Hepatocyte (in vitro differentiated cells): ENCODE data around the gene WLS. TPM values are rescaled to one million over a fixed set of nuclear protein-coding genes. Genes with fewer than 3 reads are reported as not detected.

Source experiments
- DNase-seq: peaks from one replicate; pipeline ENCODE4 v3.0.0-alpha.2; 2016; ENCODE audit warnings: low spot score
- H2AFZ ChIP-seq: fragments of 200-600 bp; sonication (generic); 2 replicates; pipeline ENCODE4 v1.6.0; 2016; ENCODE audit warnings: antibody characterized with exemption, mild to moderate bottlenecking
- H3K27ac ChIP-seq: fragments of 200-600 bp; sonication (generic); 2 replicates; pipeline ENCODE4 v1.5.1; 2016; ENCODE audit warnings: mild to moderate bottlenecking
- H3K27me3 ChIP-seq: fragments of 200-600 bp; sonication (generic); 2 replicates; pipeline ENCODE4 v1.6.1; 2016
- H3K36me3 ChIP-seq: fragments of 200-600 bp; sonication (generic); replicated peaks from 2 replicates; pipeline ENCODE4 v1.5.1; 2016; ENCODE audit warnings: low read depth; ENCODE audit not compliant: insufficient read depth
- H3K4me1 ChIP-seq: fragments of 200-600 bp; sonication (generic); 2 replicates; pipeline ENCODE4 v1.5.1; 2016; ENCODE audit warnings: mild to moderate bottlenecking, moderate library complexity; ENCODE audit not compliant: insufficient read depth
- H3K4me2 ChIP-seq: fragments of 200-600 bp; sonication (generic); 2 replicates; pipeline ENCODE4 v1.6.0; 2016
- H3K4me3 ChIP-seq: fragments of 200-600 bp; sonication (generic); 2 replicates; pipeline ENCODE4 v1.5.1; 2016; ENCODE audit warnings: mild to moderate bottlenecking
- H3K79me2 ChIP-seq: fragments of 200-600 bp; sonication (generic); 2 replicates; pipeline ENCODE4 v1.6.0; 2017; ENCODE audit warnings: mild to moderate bottlenecking
- H3K9me2 ChIP-seq: fragments of 200-600 bp; sonication (generic); replicated peaks from 2 replicates; pipeline ENCODE4 v1.6.0; 2017; ENCODE audit warnings: mild to moderate bottlenecking; ENCODE audit not compliant: insufficient read depth
- H3K9me3 ChIP-seq: fragments of 200-600 bp; sonication (generic); 2 replicates; pipeline ENCODE4 v1.5.1; 2016; ENCODE audit warnings: low read depth, mild to moderate bottlenecking
- H4K20me1 ChIP-seq: fragments of 200-600 bp; sonication (generic); 2 replicates; pipeline ENCODE4 v1.6.0; 2016; ENCODE audit warnings: mild to moderate bottlenecking; ENCODE audit not compliant: insufficient read depth, poor library complexity, severe bottlenecking
- EZH2 ChIP-seq: fragments of 200-600 bp; sonication (generic); IDR thresholded peaks from 2 replicates; pipeline ENCODE4 v1.6.1; 2016; ENCODE audit warnings: antibody characterized with exemption, mild to moderate bottlenecking, borderline replicate concordance
- EZH2phosphoT487 ChIP-seq: fragments of 200-600 bp; sonication (generic); IDR thresholded peaks from one replicate; pipeline ENCODE4 v1.6.1; 2018; ENCODE audit warnings: antibody characterized with exemption, mild to moderate bottlenecking, low read depth, moderate library complexity; ENCODE audit not compliant: unreplicated experiment, severe bottlenecking
- WGBS: methylation state at CpG from one replicate; pipeline ENCODE4 v1.1.6; 2016; ENCODE audit warnings: low lambda C conversion rate; ENCODE audit errors: missing lambda C conversion rate; 5-methylcytosine and 5-hydroxymethylcytosine counted together
- polyA plus RNA-seq: library from polyadenylated mRNA; unstranded; fragments of >200 nt; fragmentation: Nextera tagmentation; extraction: Ambion mirVana; gene quantifications from 2 replicates; pipeline ENCODE4 v1.2.1, GENCODE V29; 2016
- total RNA-seq: library from RNA; depleted of rRNA; stranded (reverse); fragments of >200 nt; gene quantifications from 2 replicates; pipeline ENCODE4 v1.2.3, GENCODE V29; 2014
- TF ChIP-seq, protein P1 (sequence below): fragments of 200-600 bp; sonication (generic); IDR thresholded peaks from 2 replicates; pipeline ENCODE4 v1.5.1; 2016; ENCODE audit warnings: antibody characterized with exemption, mild to moderate bottlenecking; ENCODE audit not compliant: poor library complexity

Gene WLS
- total and polyA plus RNA-seq, 2 experiments from 2014 or later: 79.9 to 102 TPM

GRCh38 chr1:68210829-68211228, 21.5 kb downstream of the WLS start:
- H3K27me3 ChIP-seq: no peaks in the 10 kb centered on the region
- DNase-seq: no peak
- TF ChIP-seq, protein P1, sequence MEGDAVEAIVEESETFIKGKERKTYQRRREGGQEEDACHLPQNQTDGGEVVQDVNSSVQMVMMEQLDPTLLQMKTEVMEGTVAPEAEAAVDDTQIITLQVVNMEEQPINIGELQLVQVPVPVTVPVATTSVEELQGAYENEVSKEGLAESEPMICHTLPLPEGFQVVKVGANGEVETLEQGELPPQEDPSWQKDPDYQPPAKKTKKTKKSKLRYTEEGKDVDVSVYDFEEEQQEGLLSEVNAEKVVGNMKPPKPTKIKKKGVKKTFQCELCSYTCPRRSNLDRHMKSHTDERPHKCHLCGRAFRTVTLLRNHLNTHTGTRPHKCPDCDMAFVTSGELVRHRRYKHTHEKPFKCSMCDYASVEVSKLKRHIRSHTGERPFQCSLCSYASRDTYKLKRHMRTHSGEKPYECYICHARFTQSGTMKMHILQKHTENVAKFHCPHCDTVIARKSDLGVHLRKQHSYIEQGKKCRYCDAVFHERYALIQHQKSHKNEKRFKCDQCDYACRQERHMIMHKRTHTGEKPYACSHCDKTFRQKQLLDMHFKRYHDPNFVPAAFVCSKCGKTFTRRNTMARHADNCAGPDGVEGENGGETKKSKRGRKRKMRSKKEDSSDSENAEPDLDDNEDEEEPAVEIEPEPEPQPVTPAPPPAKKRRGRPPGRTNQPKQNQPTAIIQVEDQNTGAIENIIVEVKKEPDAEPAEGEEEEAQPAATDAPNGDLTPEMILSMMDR: no peak
- TF ChIP-seq EZH2 (no peak), EZH2phosphoT487 (no peak)
- no peaks in the 10 kb centered on the region for H3K36me3 ChIP-seq
- H3K4me2 ChIP-seq: no peak overlapping the region
- H3K4me3 ChIP-seq: no peak overlapping the region
- H3K79me2 ChIP-seq: peaks cover 75% of the 10 kb centered on the region
- H3K9me3 ChIP-seq: no peaks in the 10 kb centered on the region
- 85% methylated on average over 2 of the region's 2 CpGs for WGBS
- H3K27ac ChIP-seq: no peak overlapping the region
- H3K4me1 ChIP-seq: peaks cover 7% of the 10 kb centered on the region
- H4K20me1 ChIP-seq: peaks cover 3% of the 10 kb centered on the region
- H2AFZ ChIP-seq: no peak overlapping the region
- no peaks in the 10 kb centered on the region for H3K9me2 ChIP-seq

DNA sequence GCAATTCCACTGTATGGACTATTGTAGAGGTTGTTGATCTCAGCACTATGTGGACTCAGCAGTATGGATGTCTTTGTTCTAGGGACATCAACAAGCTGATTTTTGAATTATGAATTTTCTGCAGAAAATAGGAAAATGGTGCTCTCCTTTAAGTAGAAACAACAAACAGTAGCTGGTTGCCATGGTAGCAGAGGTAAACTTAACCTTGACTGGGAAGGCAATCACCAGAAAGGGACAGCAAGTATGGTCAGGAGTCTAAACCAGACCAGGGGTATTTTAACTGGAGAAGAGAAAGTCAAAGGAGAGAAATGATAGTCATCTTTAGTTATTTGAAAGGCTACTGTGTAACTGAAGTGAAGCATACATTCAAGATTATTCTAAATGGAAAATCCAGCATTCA, 22.3 kb downstream of the WLS start:
- no peak for DNase-seq
- TF ChIP-seq EZH2phosphoT487: no peak
- TF ChIP-seq, protein P1: no peak
- no peak for TF ChIP-seq EZH2
- no peak overlapping the region for H3K27ac ChIP-seq
- H3K4me2 ChIP-seq: no peak overlapping the region
- peaks cover 7% of the 10 kb centered on the region for H3K4me1 ChIP-seq
- H3K9me3 ChIP-seq: no peaks in the 10 kb centered on the region
- peaks cover 82% of the 10 kb centered on the region for H3K79me2 ChIP-seq
- H2AFZ ChIP-seq: no peak overlapping the region
- H3K36me3 ChIP-seq: no peaks in the 10 kb centered on the region
- no peaks in the 10 kb centered on the region for H3K9me2 ChIP-seq
- no peaks in the 10 kb centered on the region for H3K27me3 ChIP-seq
- H4K20me1 ChIP-seq: peaks cover 3% of the 10 kb centered on the region
- no peak overlapping the region for H3K4me3 ChIP-seq

DNA sequence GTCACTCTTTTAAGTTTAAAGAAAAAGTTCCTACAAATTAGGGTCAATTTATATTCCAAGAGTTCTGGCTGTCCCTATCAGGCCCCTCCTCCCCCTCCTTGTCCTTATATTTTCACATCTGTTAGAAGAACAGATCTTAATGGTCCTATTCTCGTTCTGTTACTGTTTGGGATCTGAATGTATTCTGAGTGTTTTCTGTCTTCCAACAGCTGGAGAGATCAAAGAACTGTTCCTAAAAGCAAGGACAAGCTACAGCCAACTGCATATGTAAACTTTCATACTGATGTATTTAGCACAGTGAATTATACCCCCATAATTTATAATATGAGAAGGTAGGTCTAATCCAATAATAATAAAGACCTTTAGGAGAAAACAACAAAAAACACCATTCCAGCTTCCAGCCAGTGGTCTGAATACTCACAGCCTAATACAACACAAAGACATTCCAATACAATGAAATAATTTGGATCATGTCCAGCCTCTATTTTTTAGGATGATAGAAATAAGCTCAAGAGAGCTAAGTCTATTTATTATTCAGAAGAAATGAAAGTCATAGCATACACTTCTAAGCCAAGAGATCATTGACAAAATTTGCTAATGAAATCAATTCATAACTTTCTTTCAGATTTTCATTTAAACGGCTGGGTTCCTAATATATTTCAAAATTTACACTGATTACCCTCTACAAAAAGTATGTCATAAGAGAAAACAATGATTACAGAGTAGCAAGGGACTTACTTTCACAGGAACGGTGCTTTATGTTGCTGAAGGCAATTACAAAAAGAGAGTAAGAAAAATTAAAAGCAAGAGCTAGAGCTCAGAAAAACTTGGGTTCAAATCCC, 25.3 kb downstream of the WLS start:
- DNase-seq: no peak
- no peaks in the 10 kb centered on the region for H3K9me2 ChIP-seq
- H3K36me3 ChIP-seq: no peaks in the 10 kb centered on the region
- 73% methylated on average over 3 of the region's 3 CpGs for WGBS
- peaks cover 89% of the 10 kb centered on the region for H3K79me2 ChIP-seq
- no peaks in the 10 kb centered on the region for H3K9me3 ChIP-seq
- H2AFZ ChIP-seq: no peak overlapping the region
- peak overlapping the region; percentile 15 for H3K27ac ChIP-seq
- H3K4me3 ChIP-seq: no peak overlapping the region
- no peaks in the 10 kb centered on the region for H3K4me1 ChIP-seq
- TF ChIP-seq, protein P1: no peak
- TF ChIP-seq EZH2 (no peak), EZH2phosphoT487 (no peak)
- H4K20me1 ChIP-seq: peaks cover 3% of the 10 kb centered on the region
- no peaks in the 10 kb centered on the region for H3K27me3 ChIP-seq
- no peak overlapping the region for H3K4me2 ChIP-seq
